ENCODE results near the gene IRF2BPL. TPM values are rescaled to one million over a fixed set of nuclear protein-coding genes. Genes with fewer than 3 reads are reported as not detected.

IRF2BPL gene
- total and polyA plus RNA-seq, 9 of the 15 experiments (the other 6 are each of a cell fraction or from before 2014, with no cell fraction given) = 0.52 to 21.6 (median 2.5) TPM

DNA sequence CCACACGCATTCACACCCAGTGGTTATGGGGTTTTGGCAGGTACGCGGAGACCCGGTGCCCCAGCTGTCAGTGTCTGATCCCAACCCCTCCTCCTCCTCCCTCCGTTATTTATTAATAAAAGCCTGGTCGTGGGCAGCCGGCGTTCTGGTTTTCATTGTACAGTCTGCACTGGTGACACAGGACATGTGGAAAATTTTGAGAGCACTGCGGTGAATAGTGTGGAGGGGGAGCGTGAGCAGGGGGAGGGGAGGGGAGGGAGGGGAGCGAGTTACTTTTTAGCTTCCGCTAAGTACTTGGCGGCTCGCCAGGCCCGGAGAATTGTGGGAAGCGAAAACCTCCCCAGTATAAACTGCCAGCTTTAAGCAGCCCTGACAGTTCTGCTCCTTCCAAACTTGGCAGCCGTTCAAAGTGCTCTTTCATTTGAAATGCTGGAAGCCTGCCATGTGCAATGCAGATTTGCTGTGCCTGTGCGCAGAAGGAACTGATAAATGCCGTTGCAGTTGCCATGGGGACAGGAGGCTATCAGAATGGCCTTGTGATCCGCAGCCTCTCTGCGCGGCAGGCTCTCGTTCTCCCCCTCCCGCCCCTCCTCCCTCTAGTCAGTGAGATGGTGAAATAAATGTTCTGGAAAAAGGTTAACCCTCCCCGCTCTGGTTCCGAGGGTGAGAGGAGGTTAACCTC, 11.7 kb upstream of the IRF2BPL start (continued):
- peak; percentile 97 for TF ChIP-seq FOXJ2 (tag; IDR thresholded peaks at IDR 0.05)
- TF ChIP-seq ZNF274 (IDR thresholded peaks at IDR 0.05; ENCODE audit: borderline replicate concordance, low read depth, low read length) = no peak
- no peak for TF ChIP-seq FOXA1 (IDR thresholded peaks at IDR 0.05; ENCODE audit: borderline replicate concordance)
- no peak for TF ChIP-seq TAF7 (tag; IDR thresholded peaks at IDR 0.05)
- no peak for TF ChIP-seq ZNF518B (CRISPR knock-in tag; IDR thresholded peaks at IDR 0.05)
- TF ChIP-seq, protein P1, sequence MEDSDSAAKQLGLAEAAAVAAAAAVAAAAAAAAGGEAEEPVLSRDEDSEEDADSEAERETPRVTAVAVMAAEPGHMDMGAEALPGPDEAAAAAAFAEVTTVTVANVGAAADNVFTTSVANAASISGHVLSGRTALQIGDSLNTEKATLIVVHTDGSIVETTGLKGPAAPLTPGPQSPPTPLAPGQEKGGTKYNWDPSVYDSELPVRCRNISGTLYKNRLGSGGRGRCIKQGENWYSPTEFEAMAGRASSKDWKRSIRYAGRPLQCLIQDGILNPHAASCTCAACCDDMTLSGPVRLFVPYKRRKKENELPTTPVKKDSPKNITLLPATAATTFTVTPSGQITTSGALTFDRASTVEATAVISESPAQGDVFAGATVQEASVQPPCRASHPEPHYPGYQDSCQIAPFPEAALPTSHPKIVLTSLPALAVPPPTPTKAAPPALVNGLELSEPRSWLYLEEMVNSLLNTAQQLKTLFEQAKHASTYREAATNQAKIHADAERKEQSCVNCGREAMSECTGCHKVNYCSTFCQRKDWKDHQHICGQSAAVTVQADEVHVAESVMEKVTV (CRISPR knock-in tag; IDR thresholded peaks at IDR 0.05) = no peak
- TF ChIP-seq, protein P2, sequence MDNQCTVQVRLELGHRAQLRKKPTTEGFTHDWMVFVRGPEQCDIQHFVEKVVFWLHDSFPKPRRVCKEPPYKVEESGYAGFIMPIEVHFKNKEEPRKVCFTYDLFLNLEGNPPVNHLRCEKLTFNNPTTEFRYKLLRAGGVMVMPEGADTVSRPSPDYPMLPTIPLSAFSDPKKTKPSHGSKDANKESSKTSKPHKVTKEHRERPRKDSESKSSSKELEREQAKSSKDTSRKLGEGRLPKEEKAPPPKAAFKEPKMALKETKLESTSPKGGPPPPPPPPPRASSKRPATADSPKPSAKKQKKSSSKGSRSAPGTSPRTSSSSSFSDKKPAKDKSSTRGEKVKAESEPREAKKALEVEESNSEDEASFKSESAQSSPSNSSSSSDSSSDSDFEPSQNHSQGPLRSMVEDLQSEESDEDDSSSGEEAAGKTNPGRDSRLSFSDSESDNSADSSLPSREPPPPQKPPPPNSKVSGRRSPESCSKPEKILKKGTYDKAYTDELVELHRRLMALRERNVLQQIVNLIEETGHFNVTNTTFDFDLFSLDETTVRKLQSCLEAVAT (IDR thresholded peaks at IDR 0.05) = no peak
- no peak for TF ChIP-seq KAT2B (IDR thresholded peaks at IDR 0.05; ENCODE audit: low read depth, low read length)
- no peak for TF ChIP-seq SMAD2 (IDR thresholded peaks at IDR 0.05; ENCODE audit: low read depth, low read length)
- no peak for TF ChIP-seq IRF2 (CRISPR knock-in tag; IDR thresholded peaks at IDR 0.05)
- TF ChIP-seq, protein P3, sequence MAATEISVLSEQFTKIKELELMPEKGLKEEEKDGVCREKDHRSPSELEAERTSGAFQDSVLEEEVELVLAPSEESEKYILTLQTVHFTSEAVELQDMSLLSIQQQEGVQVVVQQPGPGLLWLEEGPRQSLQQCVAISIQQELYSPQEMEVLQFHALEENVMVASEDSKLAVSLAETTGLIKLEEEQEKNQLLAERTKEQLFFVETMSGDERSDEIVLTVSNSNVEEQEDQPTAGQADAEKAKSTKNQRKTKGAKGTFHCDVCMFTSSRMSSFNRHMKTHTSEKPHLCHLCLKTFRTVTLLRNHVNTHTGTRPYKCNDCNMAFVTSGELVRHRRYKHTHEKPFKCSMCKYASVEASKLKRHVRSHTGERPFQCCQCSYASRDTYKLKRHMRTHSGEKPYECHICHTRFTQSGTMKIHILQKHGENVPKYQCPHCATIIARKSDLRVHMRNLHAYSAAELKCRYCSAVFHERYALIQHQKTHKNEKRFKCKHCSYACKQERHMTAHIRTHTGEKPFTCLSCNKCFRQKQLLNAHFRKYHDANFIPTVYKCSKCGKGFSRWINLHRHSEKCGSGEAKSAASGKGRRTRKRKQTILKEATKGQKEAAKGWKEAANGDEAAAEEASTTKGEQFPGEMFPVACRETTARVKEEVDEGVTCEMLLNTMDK (IDR thresholded peaks at IDR 0.05; ENCODE audit: borderline replicate concordance, insufficient read depth, low read depth, low read length, poor library complexity, severe bottlenecking) = no peak
- TF ChIP-seq SRSF1 (IDR thresholded peaks at IDR 0.05; ENCODE audit: low read depth, low read length) = no peak
- peak; percentile 48; the same call in 1 of the 2 replicates for TF ChIP-seq BCOR (IDR thresholded peaks at IDR 0.05)
- no peak for TF ChIP-seq ZNF77 (CRISPR knock-in tag; IDR thresholded peaks at IDR 0.05)
- TF ChIP-seq MYC (IDR thresholded peaks at IDR 0.05; ENCODE audit: low read depth, low read length) = peak; percentile 82
- no peak for TF ChIP-seq MYC (CRISPR knock-in tag; IDR thresholded peaks at IDR 0.05; ENCODE audit: borderline replicate concordance, low read depth)
- TF ChIP-seq CREB3L1 (IDR thresholded peaks at IDR 0.05; ENCODE audit: borderline replicate concordance, low read depth) = no peak

All from K562 (cell line).